ENCODE results near the gene DLGAP3.

GRCh38 chr1:34839526-34840305, 89.7 kb downstream of the DLGAP3 start:
- no peak for TF ChIP-seq CTCF (IDR thresholded peaks at IDR 0.05; ENCODE audit: borderline replicate concordance, extremely low read depth, low read length, poor library complexity, severe bottlenecking)
- no peak for TF ChIP-seq EZH2 (IDR thresholded peaks at IDR 0.05; ENCODE audit: borderline replicate concordance, low read depth, low read length, severe bottlenecking)
